GM12878 (cell line): ENCODE measurements around the gene AP1M2. TPM values are rescaled to one million over a fixed set of nuclear protein-coding genes. Genes with fewer than 3 reads are reported as not detected.
A peak's percentile ranks its signal among the peaks of the same experiment; 100 is the strongest.

ENCODE experiments used
- ATF7 ChIP-seq: fragments of 450-650 bp; IDR thresholded peaks from 2 replicates; pipeline ENCODE4 v1.6.1; 2016; ENCODE audit warnings: low read depth, mild to moderate bottlenecking
- CEBPZ ChIP-seq: fragments of 150-350 bp; IDR thresholded peaks from 2 replicates; pipeline ENCODE4 v1.6.1; 2016; ENCODE audit warnings: low read depth, low read length
- CHD2 ChIP-seq: IDR thresholded peaks from 2 replicates; pipeline ENCODE4 v1.6.1; 2011; ENCODE audit warnings: low read depth, low read length, improper control_type of control experiment, borderline replicate concordance
- CHD4 ChIP-seq: fragments of 200-600 bp; sonication (generic); IDR thresholded peaks from 2 replicates; pipeline ENCODE4 v1.6.1; 2016; ENCODE audit warnings: mild to moderate bottlenecking
- CREB1 ChIP-seq: IDR thresholded peaks from 2 replicates; pipeline ENCODE4 v1.6.1; 2012; ENCODE audit warnings: low read depth, mild to moderate bottlenecking, inconsistent platforms
- EP300 ChIP-seq, 2 experiments: fragments of 150-350 bp in 1 of 2; IDR thresholded peaks; 2 replicates each; pipeline ENCODE4 v1.6.1; 2011 to 2012; ENCODE audit warnings: low read depth in 2 of 2, low read length in 2 of 2, borderline replicate concordance in 1 of 2, improper control_type of control experiment in 1 of 2, inconsistent platforms in 1 of 2; ENCODE audit not compliant: control insufficient read depth in 1 of 2
- FOXK2 ChIP-seq: fragments of 450-650 bp; IDR thresholded peaks from 2 replicates; pipeline ENCODE4 v1.6.1; 2017; ENCODE audit warnings: mild to moderate bottlenecking, moderate library complexity
- HCFC1 ChIP-seq: fragments of 150-350 bp; IDR thresholded peaks from 2 replicates; pipeline ENCODE4 v1.6.1; 2014; ENCODE audit warnings: low read length
- IRF4 ChIP-seq: IDR thresholded peaks from 2 replicates; pipeline ENCODE4 v1.6.1; 2011; ENCODE audit warnings: low read depth, low read length
- NFIC ChIP-seq: IDR thresholded peaks from 2 replicates; pipeline ENCODE4 v1.6.1; 2012; ENCODE audit warnings: low read depth, mild to moderate bottlenecking, inconsistent platforms, low read length, moderate library complexity
- NKRF ChIP-seq: fragments of 450-650 bp; conservative IDR thresholded peaks from 2 replicates; pipeline ENCODE4 v1.6.1; 2017; ENCODE audit warnings: mild to moderate bottlenecking, moderate library complexity
- NR2C1 ChIP-seq: fragments of 450-650 bp; IDR thresholded peaks from 2 replicates; pipeline ENCODE4 v1.6.1; 2017; ENCODE audit warnings: antibody characterized with exemption, mild to moderate bottlenecking, moderate library complexity
- NR2F1 ChIP-seq: fragments of 450-650 bp; conservative IDR thresholded peaks from 2 replicates; pipeline ENCODE4 v1.6.1; 2017; ENCODE audit warnings: mild to moderate bottlenecking
- NRF1 ChIP-seq: conservative IDR thresholded peaks from 2 replicates; pipeline ENCODE4 v1.6.1; 2011; ENCODE audit warnings: mild to moderate bottlenecking, low read depth, low read length, improper control_type of control experiment
- SP1 ChIP-seq: IDR thresholded peaks from one replicate; pipeline ENCODE4 v1.6.1; 2011; ENCODE audit warnings: low read depth, low read length
- STAT3 ChIP-seq: IDR thresholded peaks from 2 replicates; pipeline ENCODE4 v1.6.1; 2011; ENCODE audit warnings: low read depth, low read length, improper control_type of control experiment
- TCF7 ChIP-seq: IDR thresholded peaks from 2 replicates; pipeline ENCODE4 v1.6.1; 2014; ENCODE audit warnings: antibody characterized with exemption, borderline replicate concordance
- ZBTB11 ChIP-seq: fragments of 450-650 bp; formaldehyde crosslinking; IDR thresholded peaks from 2 replicates; pipeline ENCODE4 v1.5.0; 2022; ENCODE audit warnings: mild to moderate bottlenecking, missing genetic modification characterization
- ZBTB33 ChIP-seq: fragments of 450-650 bp; IDR thresholded peaks from 2 replicates; pipeline ENCODE4 v1.6.1; 2017; ENCODE audit warnings: mild to moderate bottlenecking
- ZNF217 ChIP-seq: fragments of 450-650 bp; IDR thresholded peaks from 2 replicates; pipeline ENCODE4 v1.6.1; 2017; ENCODE audit warnings: antibody characterized with exemption, mild to moderate bottlenecking
- ZSCAN29 ChIP-seq: fragments of 450-650 bp; IDR thresholded peaks from 2 replicates; pipeline ENCODE4 v1.6.1; 2017; ENCODE audit warnings: mild to moderate bottlenecking, moderate library complexity
- polyA plus RNA-seq, 11 experiments: library from polyadenylated mRNA; depleted of rRNA in 4 of 11; unstranded in 6 of 11; stranded (reverse) in 5 of 11; fragments of >200 nt; fragmentation: Nextera tagmentation in 4 of 11; fragmentation: Illumina TruSeq in 1 of 11; extraction: Ambion mirVana in 4 of 11; extraction: Trizol in 1 of 11; gene quantifications; 1 replicate in 1 of 11; 2 replicates in 10 of 11; pipeline versions ENCODE4 v1.2.1 to v1.2.3, GENCODE V29; 2011 to 2016; ENCODE audit warnings: inconsistent platforms in 2 of 11, missing spikeins in 2 of 11, low read depth in 1 of 11
- total RNA-seq, 4 experiments: library from RNA; depleted of rRNA in 3 of 4; stranded (reverse); fragments of >200 nt in 3 of 4; fragmentation: Illumina TruSeq in 1 of 4; extraction: Trizol in 1 of 4; gene quantifications; 2 replicates each; pipeline versions ENCODE4 v1.2.1 to v1.2.3, GENCODE V29; 2013 to 2021

Gene AP1M2
- total and polyA plus RNA-seq, 10 of the 15 experiments (the other 5 are each of a cell fraction or from before 2014, with no cell fraction given): 0.72 TPM; not detected in 9

- TF ChIP-seq CEBPZ: no peak
- TF ChIP-seq ATF7: no peak
- TF ChIP-seq NR2F1: no peak
- TF ChIP-seq HCFC1: no peak
- no peak for TF ChIP-seq ZNF217
- no peak for TF ChIP-seq NR2C1
- TF ChIP-seq CHD4: no peak
- TF ChIP-seq FOXK2: no peak
- no peak for TF ChIP-seq CREB1
- no peak for TF ChIP-seq NRF1
- TF ChIP-seq ZBTB11 (CRISPR knock-in tag): no peak
- 0 out of 2 replicates have a peak, but pooled peaks have one; percentile 26 for TF ChIP-seq NKRF
- no peak for TF ChIP-seq NFIC
- TF ChIP-seq ZBTB33: no peak
- TF ChIP-seq CHD2: no peak
- TF ChIP-seq STAT3: no peak
- TF ChIP-seq IRF4: 0 out of 2 replicates have a peak, but pooled peaks have one; percentile 12
- no peak for TF ChIP-seq EP300 (IDR thresholded peaks at IDR 0.05; ENCODE audit: borderline replicate concordance in 1 of 2, control insufficient read depth in 1 of 2, low read depth in 2 of 2, low read length in 2 of 2)
- TF ChIP-seq SP1: no peak
- no peak for TF ChIP-seq ZSCAN29
- TF ChIP-seq TCF7: no peak
These were observed 6.0 kb downstream of the AP1M2 start (continued) for GRCh38 chr19:10580979-10581631.
